ENCODE data around the gene RRP15. TPM values are rescaled to one million over a fixed set of nuclear protein-coding genes. Genes with fewer than 3 reads are reported as not detected.

The RRP15 gene
- total and polyA plus RNA-seq, 9 of the 15 experiments (the other 6 are each of a cell fraction or from before 2014, with no cell fraction given), result 9.5 to 58.1 (median 29.3) TPM

DNA sequence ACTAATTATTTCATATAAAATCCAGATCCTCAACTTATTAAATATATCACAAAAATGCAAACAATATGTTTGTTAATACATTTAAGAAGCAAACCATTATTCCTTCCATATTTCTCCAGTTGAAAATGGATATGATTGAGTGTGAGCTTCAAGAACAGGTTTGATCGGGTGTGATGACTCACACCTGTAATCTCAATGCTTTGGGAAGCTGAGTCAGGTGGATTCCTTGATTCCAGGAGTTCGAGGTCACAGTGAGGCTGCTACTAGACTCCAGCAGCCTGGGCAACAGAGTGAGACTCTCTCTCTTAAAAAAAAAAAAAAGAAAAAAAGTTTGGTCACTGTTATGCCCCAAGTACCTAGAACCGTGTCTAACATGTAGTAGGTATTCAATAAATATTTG is 42.9 kb upstream of the RRP15 start:
- TF ChIP-seq, protein P1, sequence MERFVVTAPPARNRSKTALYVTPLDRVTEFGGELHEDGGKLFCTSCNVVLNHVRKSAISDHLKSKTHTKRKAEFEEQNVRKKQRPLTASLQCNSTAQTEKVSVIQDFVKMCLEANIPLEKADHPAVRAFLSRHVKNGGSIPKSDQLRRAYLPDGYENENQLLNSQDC (CRISPR knock-in tag; IDR thresholded peaks at IDR 0.05), result no peak
- no peak for TF ChIP-seq ZC3H4 (CRISPR knock-in tag; IDR thresholded peaks at IDR 0.05; ENCODE audit: borderline replicate concordance)
- TF ChIP-seq ELF4 (CRISPR knock-in tag; IDR thresholded peaks at IDR 0.05), result no peak
- no peak for TF ChIP-seq PHB2 (IDR thresholded peaks at IDR 0.05; ENCODE audit: low read depth)
- TF ChIP-seq ZNF79 (CRISPR knock-in tag; IDR thresholded peaks at IDR 0.05; ENCODE audit: low read depth), result no peak
- TF ChIP-seq ZNF41 (CRISPR knock-in tag; conservative IDR thresholded peaks at IDR 0.05), result no peak
- TF ChIP-seq, protein P2, sequence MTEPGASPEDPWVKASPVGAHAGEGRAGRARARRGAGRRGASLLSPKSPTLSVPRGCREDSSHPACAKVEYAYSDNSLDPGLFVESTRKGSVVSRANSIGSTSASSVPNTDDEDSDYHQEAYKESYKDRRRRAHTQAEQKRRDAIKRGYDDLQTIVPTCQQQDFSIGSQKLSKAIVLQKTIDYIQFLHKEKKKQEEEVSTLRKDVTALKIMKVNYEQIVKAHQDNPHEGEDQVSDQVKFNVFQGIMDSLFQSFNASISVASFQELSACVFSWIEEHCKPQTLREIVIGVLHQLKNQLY (CRISPR knock-in tag; conservative IDR thresholded peaks at IDR 0.05), result no peak
- no peak for TF ChIP-seq POLR2A (conservative IDR thresholded peaks at IDR 0.05)
- TF ChIP-seq RBBP5 (IDR thresholded peaks at IDR 0.05; ENCODE audit: borderline replicate concordance, insufficient read depth, low read length, poor library complexity, severe bottlenecking), result no peak
- no peak for TF ChIP-seq ZNF76 (CRISPR knock-in tag; IDR thresholded peaks at IDR 0.05; ENCODE audit: borderline replicate concordance)
- no peak for TF ChIP-seq TAF9B (IDR thresholded peaks at IDR 0.05; ENCODE audit: partially characterized antibody)
- TF ChIP-seq XRCC4 (IDR thresholded peaks at IDR 0.05; ENCODE audit: extremely low read depth, insufficient read depth, insufficient read length), result no peak
- no peak for TF ChIP-seq NR2C1 (IDR thresholded peaks at IDR 0.05)
- TF ChIP-seq NR2C1 (tag; IDR thresholded peaks at IDR 0.05), result no peak
- TF ChIP-seq, protein P3, sequence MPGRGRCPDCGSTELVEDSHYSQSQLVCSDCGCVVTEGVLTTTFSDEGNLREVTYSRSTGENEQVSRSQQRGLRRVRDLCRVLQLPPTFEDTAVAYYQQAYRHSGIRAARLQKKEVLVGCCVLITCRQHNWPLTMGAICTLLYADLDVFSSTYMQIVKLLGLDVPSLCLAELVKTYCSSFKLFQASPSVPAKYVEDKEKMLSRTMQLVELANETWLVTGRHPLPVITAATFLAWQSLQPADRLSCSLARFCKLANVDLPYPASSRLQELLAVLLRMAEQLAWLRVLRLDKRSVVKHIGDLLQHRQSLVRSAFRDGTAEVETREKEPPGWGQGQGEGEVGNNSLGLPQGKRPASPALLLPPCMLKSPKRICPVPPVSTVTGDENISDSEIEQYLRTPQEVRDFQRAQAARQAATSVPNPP (IDR thresholded peaks at IDR 0.05; ENCODE audit: borderline replicate concordance, insufficient read depth, insufficient read length), result no peak
- 0% methylated on average over 3 of the region's 3 CpGs for WGBS (ENCODE audit: insufficient coverage, low coverage, missing lambda C conversion rate)
- CTCF ChIA-PET (ENCODE audit: low intra/inter-chr PET ratio), result no interaction called here
- FAIRE-seq (no peak), DNase-seq (ENCODE audit: extremely low read depth in 1 of 4, low spot score in 3 of 4) (no peak), ATAC-seq (no peak)
- no peak overlapping the region for H3K4me2 ChIP-seq (ENCODE audit: insufficient read depth, low read length)
- H3K27ac ChIP-seq (ENCODE audit: extremely low read depth, low read depth, low read length), result no peak overlapping the region
- H3K4me3 ChIP-seq, result no peak overlapping the region
- H4K20me1 ChIP-seq (replicated peaks; ENCODE audit: control insufficient read depth, insufficient read depth, low read length), result no peaks in the 10 kb centered on the region
- POLR2A ChIA-PET, result interaction anchor here (0.7 to 0.9 kb wide), 2 partner anchors 257 to 1547 kb away, joined by 3 read pairs; no protein-coding TSS in a partner anchor
- H3K79me2 ChIP-seq (ENCODE audit: control insufficient read depth, insufficient read depth, low read length), result no peaks in the 10 kb centered on the region
- no peaks in the 10 kb centered on the region for H3K4me1 ChIP-seq (replicated peaks in 1 of 2; ENCODE audit: control insufficient read depth in 2 of 2, insufficient read depth in 2 of 2, low read length in 2 of 2)
- in situ Hi-C loops (cut with MboI) (no loop called here), intact Hi-C loops (cut with micrococcal nuclease) (no loop called here)
- no peaks in the 10 kb centered on the region for H3K9me3 ChIP-seq (replicated peaks; ENCODE audit: control insufficient read depth, insufficient read depth, low read depth, low read length)
- BruUV-seq (replicated peaks), result no TSS peak
- H2AFZ ChIP-seq (ENCODE audit: low read depth, low read length), result no peak overlapping the region
- no peak overlapping the region for H3K9ac ChIP-seq (ENCODE audit: insufficient read depth in 1 of 2, low read depth in 2 of 2, low read length in 2 of 2)
- H3K27me3 ChIP-seq (ENCODE audit: control insufficient read depth in 2 of 2, insufficient read depth in 2 of 2, low read length in 2 of 2), result no peaks in the 10 kb centered on the region
- no peaks in the 10 kb centered on the region for H3K9me1 ChIP-seq (ENCODE audit: control insufficient read depth, insufficient read depth, low read length)
- no peaks in the 10 kb centered on the region for H3K36me3 ChIP-seq (ENCODE audit: control insufficient read depth, insufficient read depth, low read length)

Data from K562 (cell line).